ENCODE results near the gene ITPR3. TPM values are rescaled to one million over a fixed set of nuclear protein-coding genes. Genes with fewer than 3 reads are reported as not detected.

ITPR3 gene
- total and polyA plus RNA-seq, 4 donors: 36.7 to 89.5 (median 44.4) TPM

DNA sequence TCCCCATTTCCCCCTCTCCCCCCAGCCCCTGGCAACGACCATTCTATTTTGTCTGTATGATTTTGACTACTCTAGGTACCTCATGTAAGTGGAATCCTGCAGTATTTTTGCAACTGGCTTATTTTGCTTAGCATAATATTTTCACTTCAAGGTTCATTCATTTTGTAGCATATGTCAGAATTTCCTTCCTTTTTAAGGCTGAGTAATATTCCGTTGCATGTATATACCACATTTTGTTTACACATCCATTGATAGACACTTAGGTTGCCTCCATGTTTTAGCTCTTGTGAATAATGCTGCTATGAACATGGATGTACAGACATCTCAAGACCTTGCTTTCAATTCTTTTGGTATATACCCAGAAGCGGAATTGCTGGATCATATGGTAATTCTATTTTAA lies 91.8 kb downstream of the ITPR3 start:
- 78 to 83% methylated on average over 3 of the region's 3 CpGs for WGBS, 2 donors
- H3K4me3 ChIP-seq: no peak overlapping the region
- peaks cover 6 to 45% (median 17%) of the 10 kb centered on the region in 5 donors for H3K4me1 ChIP-seq (ENCODE audit: control insufficient read depth in 5 of 5, insufficient read depth in 5 of 5, low read length in 5 of 5)
- ATAC-seq (ENCODE audit: insufficient read depth, low FRiP score) (no peak), DNase-seq (no peak)
- TF ChIP-seq, protein P1, sequence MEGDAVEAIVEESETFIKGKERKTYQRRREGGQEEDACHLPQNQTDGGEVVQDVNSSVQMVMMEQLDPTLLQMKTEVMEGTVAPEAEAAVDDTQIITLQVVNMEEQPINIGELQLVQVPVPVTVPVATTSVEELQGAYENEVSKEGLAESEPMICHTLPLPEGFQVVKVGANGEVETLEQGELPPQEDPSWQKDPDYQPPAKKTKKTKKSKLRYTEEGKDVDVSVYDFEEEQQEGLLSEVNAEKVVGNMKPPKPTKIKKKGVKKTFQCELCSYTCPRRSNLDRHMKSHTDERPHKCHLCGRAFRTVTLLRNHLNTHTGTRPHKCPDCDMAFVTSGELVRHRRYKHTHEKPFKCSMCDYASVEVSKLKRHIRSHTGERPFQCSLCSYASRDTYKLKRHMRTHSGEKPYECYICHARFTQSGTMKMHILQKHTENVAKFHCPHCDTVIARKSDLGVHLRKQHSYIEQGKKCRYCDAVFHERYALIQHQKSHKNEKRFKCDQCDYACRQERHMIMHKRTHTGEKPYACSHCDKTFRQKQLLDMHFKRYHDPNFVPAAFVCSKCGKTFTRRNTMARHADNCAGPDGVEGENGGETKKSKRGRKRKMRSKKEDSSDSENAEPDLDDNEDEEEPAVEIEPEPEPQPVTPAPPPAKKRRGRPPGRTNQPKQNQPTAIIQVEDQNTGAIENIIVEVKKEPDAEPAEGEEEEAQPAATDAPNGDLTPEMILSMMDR (IDR thresholded peaks at IDR 0.05; ENCODE audit: control extremely low read depth, extremely low read depth): no peak
- no peaks in the 10 kb centered on the region for H3K27me3 ChIP-seq (ENCODE audit: control insufficient read depth in 3 of 3, insufficient read depth in 3 of 3, low read length in 2 of 3)
- H3K36me3 ChIP-seq (ENCODE audit: control insufficient read depth in 4 of 4, insufficient read depth in 4 of 4, low read length in 4 of 4): peaks cover 0 to 8% (median 3%) of the 10 kb centered on the region in 4 donors
- no peak overlapping the region for H3K9ac ChIP-seq (ENCODE audit: insufficient read depth in 1 of 2, low read length in 2 of 2)
- no peak overlapping the region for H3K27ac ChIP-seq (ENCODE audit: low read depth in 1 of 2, low read length in 1 of 2)
- H3K9me3 ChIP-seq (ENCODE audit: control insufficient read depth in 4 of 4, insufficient read depth in 3 of 4, low read length in 3 of 4): no peaks in the 10 kb centered on the region

DNA sequence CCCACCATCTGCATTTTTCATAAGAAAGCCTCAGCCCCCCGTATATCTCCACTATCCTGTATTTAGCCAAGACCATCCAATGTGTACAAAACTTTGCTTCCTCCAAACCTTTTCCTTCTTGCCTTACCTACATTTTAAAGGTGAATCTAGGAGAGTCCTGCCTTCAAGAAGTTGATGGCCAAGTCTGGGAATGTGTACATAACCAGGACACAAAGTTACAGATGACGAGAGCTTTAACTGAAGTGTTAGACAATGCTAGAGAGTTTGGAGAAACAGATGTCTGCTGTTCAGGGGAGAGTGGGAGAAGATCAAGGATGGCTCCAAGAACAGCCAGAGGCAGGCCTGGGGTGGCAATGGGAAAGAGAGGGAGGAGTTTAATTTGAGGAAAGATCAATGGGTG lies 92.7 kb downstream of the ITPR3 start:
- no peak for ATAC-seq (ENCODE audit: insufficient read depth, low FRiP score)
- Histone ChIP-seq H3K9me3 (ENCODE audit: control insufficient read depth in 4 of 4, insufficient read depth in 3 of 4, low read length in 3 of 4) (no peaks in the 10 kb centered on the region), H3K4me3 (no peak overlapping the region), H3K27me3 (ENCODE audit: control insufficient read depth in 3 of 3, insufficient read depth in 3 of 3, low read length in 2 of 3) (no peaks in the 10 kb centered on the region), H3K27ac (ENCODE audit: low read depth in 1 of 2, low read length in 1 of 2) (no peak overlapping the region), H3K4me1 (ENCODE audit: control insufficient read depth in 5 of 5, insufficient read depth in 5 of 5, low read length in 5 of 5) (peaks cover 11 to 51% (median 25%) of the 10 kb centered on the region in 5 donors), H3K36me3 (ENCODE audit: control insufficient read depth in 4 of 4, insufficient read depth in 4 of 4, low read length in 4 of 4) (peaks cover 0 to 3% (median under 1%) of the 10 kb centered on the region in 4 donors), H3K9ac (ENCODE audit: insufficient read depth in 1 of 2, low read length in 2 of 2) (no peak overlapping the region)
- TF ChIP-seq, protein P1 (IDR thresholded peaks at IDR 0.05; ENCODE audit: control extremely low read depth, extremely low read depth): no peak
- no peak for DNase-seq
- 60 to 63% methylated on average over 2 of the region's 2 CpGs for WGBS, 2 donors

DNA sequence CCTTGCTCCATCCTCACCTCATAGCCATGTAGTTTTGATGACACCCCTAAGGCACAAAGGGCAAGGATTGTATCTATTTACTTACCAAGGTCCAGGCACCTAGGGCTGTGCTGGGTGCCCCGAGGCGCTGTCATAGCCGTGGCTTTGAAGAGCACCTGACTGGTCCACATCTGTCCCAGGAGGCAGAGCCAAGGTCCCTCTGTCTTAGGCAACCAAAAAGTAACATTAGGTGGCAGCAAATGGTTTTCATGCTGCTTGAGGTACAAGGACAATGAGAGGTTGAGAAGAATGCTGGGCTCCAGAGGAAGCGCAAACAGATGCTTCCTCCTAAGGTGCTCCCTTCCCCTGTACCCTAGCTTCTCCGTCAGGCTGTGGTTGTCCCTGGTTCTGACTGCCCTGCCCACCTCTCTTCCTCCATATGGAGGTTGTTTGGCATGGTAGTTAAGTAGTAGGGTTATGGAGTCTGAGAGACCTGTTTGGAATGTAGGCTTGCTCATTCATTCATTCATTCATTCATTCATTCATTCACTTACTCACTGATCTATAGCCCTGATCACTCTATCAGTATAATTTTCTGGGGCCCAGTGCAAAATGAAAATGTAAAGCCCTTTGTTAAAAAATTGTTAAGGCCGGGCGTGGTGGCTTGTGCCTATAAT lies 93.4 kb downstream of the ITPR3 start:
- Histone ChIP-seq H3K4me3 (no peak overlapping the region), H3K27me3 (ENCODE audit: control insufficient read depth in 3 of 3, insufficient read depth in 3 of 3, low read length in 2 of 3) (no peaks in the 10 kb centered on the region), H3K36me3 (ENCODE audit: control insufficient read depth in 4 of 4, insufficient read depth in 4 of 4, low read length in 4 of 4) (peaks cover 0 to under 1% (median 0%) of the 10 kb centered on the region in 4 donors), H3K4me1 (ENCODE audit: control insufficient read depth in 5 of 5, insufficient read depth in 5 of 5, low read length in 5 of 5) (peaks cover 11 to 53% (median 32%) of the 10 kb centered on the region in 5 donors), H3K9ac (ENCODE audit: insufficient read depth in 1 of 2, low read length in 2 of 2) (no peak overlapping the region), H3K9me3 (ENCODE audit: control insufficient read depth in 4 of 4, insufficient read depth in 3 of 4, low read length in 3 of 4) (no peaks in the 10 kb centered on the region), H3K27ac (ENCODE audit: low read depth in 1 of 2, low read length in 1 of 2) (no peak overlapping the region)
- TF ChIP-seq, protein P1 (IDR thresholded peaks at IDR 0.05; ENCODE audit: control extremely low read depth, extremely low read depth): no peak
- WGBS, 2 donors: 69 to 73% methylated on average over 7 of the region's 7 CpGs
- no peak for DNase-seq
- no peak for ATAC-seq (ENCODE audit: insufficient read depth, low FRiP score)
